OCI-LY1 (cell line): ENCODE measurements around the gene RNPEPL1.
"Not testable (repeated sequence)": the region's sequence is repeated elsewhere in the genome, so short reads cannot be mapped to it uniquely, and the experiment has no call there.

Source experiments
- H2AFZ ChIP-seq: fragments of 200-600 bp; sonication (generic), shearing (Covaris generic); 2 replicates; pipeline ENCODE4 v1.6.0; 2014; ENCODE audit warnings: antibody characterized with exemption, mild to moderate bottlenecking, low read length
- H3F3A ChIP-seq: fragments of 200-600 bp; sonication (generic), shearing (Covaris generic); 2 replicates; pipeline ENCODE4 v1.6.0; 2014; ENCODE audit warnings: mild to moderate bottlenecking, antibody characterized with exemption, low read length, moderate library complexity; ENCODE audit not compliant: insufficient read depth
- H3K27ac ChIP-seq: fragments of 200-600 bp; sonication (generic); 2 replicates; pipeline ENCODE4 v1.5.1; 2014; ENCODE audit warnings: low read length, mixed run types, mild to moderate bottlenecking, low read depth; ENCODE audit not compliant: poor library complexity, severe bottlenecking
- H3K27me3 ChIP-seq: fragments of 200-600 bp; sonication (generic); 2 replicates; pipeline ENCODE4 v1.6.0; 2014; ENCODE audit warnings: antibody characterized with exemption, mild to moderate bottlenecking, low read length, moderate library complexity; ENCODE audit not compliant: insufficient read depth
- H3K36me3 ChIP-seq: fragments of 200-600 bp; sonication (generic); 2 replicates; pipeline ENCODE4 v1.6.1; 2014; ENCODE audit warnings: mild to moderate bottlenecking, antibody characterized with exemption, low read length, moderate library complexity, mixed read lengths; ENCODE audit not compliant: insufficient read depth
- H3K4me1 ChIP-seq: fragments of 200-600 bp; sonication (generic); 2 replicates; pipeline ENCODE4 v1.5.1; 2014; ENCODE audit warnings: mild to moderate bottlenecking, low read length, moderate library complexity; ENCODE audit not compliant: insufficient read depth, severe bottlenecking
- H3K4me2 ChIP-seq: fragments of 200-600 bp; sonication (generic), shearing (Covaris generic); 2 replicates; pipeline ENCODE4 v1.6.1; 2014; ENCODE audit warnings: low read length
- H3K4me3 ChIP-seq: fragments of 200-600 bp; sonication (generic); 2 replicates; pipeline ENCODE4 v1.5.1; 2014; ENCODE audit warnings: low read length, low read depth, mild to moderate bottlenecking, mixed read lengths; ENCODE audit not compliant: poor library complexity, severe bottlenecking
- H3K79me2 ChIP-seq: fragments of 200-600 bp; shearing (Covaris generic); 2 replicates; pipeline ENCODE4 v1.6.1; 2016; ENCODE audit warnings: mixed run types, low read length, mixed read lengths; ENCODE audit not compliant: insufficient read depth
- H3K9ac ChIP-seq: fragments of 200-600 bp; sonication (generic), shearing (Covaris generic); 2 replicates; pipeline ENCODE4 v1.6.1; 2014; ENCODE audit warnings: mild to moderate bottlenecking, low read length, mixed read lengths
- H3K9me2 ChIP-seq: fragments of 200-600 bp; sonication (generic), shearing (Covaris generic); 2 replicates; pipeline ENCODE4 v1.6.1; 2014; ENCODE audit warnings: low read depth, mild to moderate bottlenecking, low read length, mixed read lengths
- H3K9me3 ChIP-seq: fragments of 200-600 bp; shearing (Covaris generic); 2 replicates; pipeline ENCODE4 v1.6.1; 2014; ENCODE audit warnings: low read length, mixed read lengths
- H4K20me1 ChIP-seq: fragments of 200-600 bp; sonication (generic), shearing (Covaris generic); 2 replicates; pipeline ENCODE4 v1.6.0; 2016; ENCODE audit warnings: mild to moderate bottlenecking, low read length; ENCODE audit not compliant: insufficient read depth
- EZH2 ChIP-seq: fragments of 200-600 bp; sonication (generic), shearing (Covaris generic); IDR thresholded peaks from 2 replicates; pipeline ENCODE4 v1.8.0; 2017; ENCODE audit warnings: borderline replicate concordance, mixed run types, mild to moderate bottlenecking, antibody characterized with exemption, low read length, moderate library complexity, mixed read lengths
- TF ChIP-seq, protein P1 (sequence below): fragments of 200-600 bp; sonication (generic), shearing (Covaris generic); IDR thresholded peaks from 2 replicates; pipeline ENCODE4 v1.5.1; 2017; ENCODE audit warnings: mild to moderate bottlenecking, antibody characterized with exemption, low read length, moderate library complexity, mixed read lengths

Gene RNPEPL1

GRCh38 chr2:240615820-240616547, 47.7 kb downstream of the RNPEPL1 start:
- peaks cover 8% of the 10 kb centered on the region; the same call in 1 of the 2 replicates for H3K9me3 ChIP-seq
- H3K27ac ChIP-seq: no peak overlapping the region
- H2AFZ ChIP-seq: no peak overlapping the region
- TF ChIP-seq, protein P1, sequence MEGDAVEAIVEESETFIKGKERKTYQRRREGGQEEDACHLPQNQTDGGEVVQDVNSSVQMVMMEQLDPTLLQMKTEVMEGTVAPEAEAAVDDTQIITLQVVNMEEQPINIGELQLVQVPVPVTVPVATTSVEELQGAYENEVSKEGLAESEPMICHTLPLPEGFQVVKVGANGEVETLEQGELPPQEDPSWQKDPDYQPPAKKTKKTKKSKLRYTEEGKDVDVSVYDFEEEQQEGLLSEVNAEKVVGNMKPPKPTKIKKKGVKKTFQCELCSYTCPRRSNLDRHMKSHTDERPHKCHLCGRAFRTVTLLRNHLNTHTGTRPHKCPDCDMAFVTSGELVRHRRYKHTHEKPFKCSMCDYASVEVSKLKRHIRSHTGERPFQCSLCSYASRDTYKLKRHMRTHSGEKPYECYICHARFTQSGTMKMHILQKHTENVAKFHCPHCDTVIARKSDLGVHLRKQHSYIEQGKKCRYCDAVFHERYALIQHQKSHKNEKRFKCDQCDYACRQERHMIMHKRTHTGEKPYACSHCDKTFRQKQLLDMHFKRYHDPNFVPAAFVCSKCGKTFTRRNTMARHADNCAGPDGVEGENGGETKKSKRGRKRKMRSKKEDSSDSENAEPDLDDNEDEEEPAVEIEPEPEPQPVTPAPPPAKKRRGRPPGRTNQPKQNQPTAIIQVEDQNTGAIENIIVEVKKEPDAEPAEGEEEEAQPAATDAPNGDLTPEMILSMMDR: no peak
- no peak for TF ChIP-seq EZH2
- H3K4me1 ChIP-seq: no peaks in the 10 kb centered on the region
- H4K20me1 ChIP-seq: no peaks in the 10 kb centered on the region
- no peak overlapping the region for H3K9ac ChIP-seq
- no peaks in the 10 kb centered on the region for H3K79me2 ChIP-seq
- H3K36me3 ChIP-seq: no peaks in the 10 kb centered on the region
- H3K4me3 ChIP-seq: no peak overlapping the region
- H3K9me2 ChIP-seq: no peaks in the 10 kb centered on the region
- H3K27me3 ChIP-seq: peaks cover 7% of the 10 kb centered on the region; the same call in 1 of the 2 replicates
- no peak overlapping the region for H3K4me2 ChIP-seq
- H3F3A ChIP-seq: no peaks in the 10 kb centered on the region

- H3K27ac ChIP-seq, H3K27me3 ChIP-seq, H4K20me1 ChIP-seq, H2AFZ ChIP-seq, H3K79me2 ChIP-seq, H3K4me2 ChIP-seq, H3K4me3 ChIP-seq, H3K4me1 ChIP-seq, H3K9me3 ChIP-seq, H3F3A ChIP-seq, H3K36me3 ChIP-seq, H3K9me2 ChIP-seq, H3K9ac ChIP-seq: not testable (repeated sequence)
- TF ChIP-seq, protein P1: peak; percentile 20; the same call in 1 of the 2 replicates
Measured at GRCh38 chr2:240616860-240617666, 48.8 kb downstream of the RNPEPL1 start.

DNA sequence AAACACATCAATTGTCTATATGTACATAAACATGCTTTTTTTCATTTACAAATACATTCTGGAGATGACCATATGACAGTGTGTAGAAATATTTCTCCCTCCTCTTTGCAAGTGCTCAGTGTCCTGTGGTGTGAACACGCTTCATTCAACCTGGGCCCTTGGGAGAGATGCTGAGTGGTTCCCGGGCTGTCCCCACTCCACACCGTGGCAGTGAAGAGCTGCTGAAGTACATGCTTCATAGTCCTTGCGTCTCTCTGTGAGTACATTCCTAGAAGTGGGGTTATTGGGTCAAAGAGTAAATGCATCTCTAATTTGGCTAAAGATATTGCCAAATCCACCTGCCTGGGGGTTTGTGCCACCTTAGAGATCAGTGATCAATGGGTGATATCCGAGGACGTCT, 50.5 kb downstream of the RNPEPL1 start:
- Histone ChIP-seq H3K27ac (no peak overlapping the region), H4K20me1 (no peaks in the 10 kb centered on the region), H3K9ac (no peak overlapping the region), H2AFZ (no peak overlapping the region), H3K79me2 (no peaks in the 10 kb centered on the region), H3K27me3 (peaks cover 7% of the 10 kb centered on the region; the same call in 1 of the 2 replicates), H3K9me2 (no peaks in the 10 kb centered on the region), H3F3A (no peaks in the 10 kb centered on the region), H3K4me2 (no peak overlapping the region), H3K4me3 (no peak overlapping the region), H3K4me1 (no peaks in the 10 kb centered on the region), H3K36me3 (no peaks in the 10 kb centered on the region), H3K9me3 (peaks cover 8% of the 10 kb centered on the region; the same call in 1 of the 2 replicates)
- TF ChIP-seq EZH2: no peak
- TF ChIP-seq, protein P1: no peak
